ENCODE results near the gene NAV2.

The NAV2 gene

GRCh38 chr11:19802773-19803293 lies 90.2 kb downstream of the NAV2 start:
- H2AFZ ChIP-seq (ENCODE audit: insufficient read depth, low read length, poor library complexity), result no peak overlapping the region
- no peak overlapping the region for H3K4ac ChIP-seq (ENCODE audit: low read depth, low read length)
- no peak overlapping the region for H3K4me2 ChIP-seq (ENCODE audit: low read length)
- no peak for DNase-seq
- peak overlapping the region; percentile 53 for H3K27ac ChIP-seq (ENCODE audit: low read depth, low read length)
- H4K12ac ChIP-seq (ENCODE audit: low read depth, low read length), result no peak overlapping the region
- peaks cover 15 to 31% of the 10 kb centered on the region in 2 experiments for H3K4me1 ChIP-seq (ENCODE audit: control insufficient read depth in 1 of 2, insufficient read depth in 2 of 2, low read length in 2 of 2)
- no peak overlapping the region for H3K4me3 ChIP-seq (ENCODE audit: low read depth, low read length)
- H3K18ac ChIP-seq (ENCODE audit: low read length), result no peak overlapping the region
- H2BK12ac ChIP-seq (ENCODE audit: low read length), result no peak overlapping the region
- no peaks in the 10 kb centered on the region for H3K79me2 ChIP-seq (ENCODE audit: control insufficient read depth, insufficient read depth, low read length, poor library complexity)
- no peak overlapping the region for H2AK5ac ChIP-seq (ENCODE audit: low read length)
- H2BK5ac ChIP-seq (ENCODE audit: low read depth, low read length, poor library complexity), result peak overlapping the region; percentile 3
- no peak overlapping the region for H3K23ac ChIP-seq (ENCODE audit: low read length)
- no peaks in the 10 kb centered on the region for H3K27me3 ChIP-seq (ENCODE audit: insufficient read depth, low read length)
- H4K8ac ChIP-seq (ENCODE audit: low read depth, low read length), result no peak overlapping the region
- no peak overlapping the region for H3K9ac ChIP-seq (ENCODE audit: low read length)
- H3K14ac ChIP-seq (ENCODE audit: low read length), result no peak overlapping the region
- no peaks in the 10 kb centered on the region for H3K9me3 ChIP-seq (ENCODE audit: insufficient read depth, low read depth, low read length)
- whole genome bisulfite sequencing (ENCODE audit: extremely low coverage, insufficient coverage, insufficient read length), result no CpG with 5 or more reads among the region's 4 CpGs
- peak overlapping the region; percentile 16 for H4K91ac ChIP-seq (ENCODE audit: low read depth, low read length)
- H2BK120ac ChIP-seq (ENCODE audit: insufficient read depth, low read length, poor library complexity), result no peak overlapping the region
- peaks cover 8% of the 10 kb centered on the region for H3K79me1 ChIP-seq (ENCODE audit: low read length)
- H3K36me3 ChIP-seq (ENCODE audit: control insufficient read depth in 1 of 2, insufficient read depth in 2 of 2, low read length in 2 of 2), result peaks cover 0 to 2% of the 10 kb centered on the region in 2 experiments

DNA sequence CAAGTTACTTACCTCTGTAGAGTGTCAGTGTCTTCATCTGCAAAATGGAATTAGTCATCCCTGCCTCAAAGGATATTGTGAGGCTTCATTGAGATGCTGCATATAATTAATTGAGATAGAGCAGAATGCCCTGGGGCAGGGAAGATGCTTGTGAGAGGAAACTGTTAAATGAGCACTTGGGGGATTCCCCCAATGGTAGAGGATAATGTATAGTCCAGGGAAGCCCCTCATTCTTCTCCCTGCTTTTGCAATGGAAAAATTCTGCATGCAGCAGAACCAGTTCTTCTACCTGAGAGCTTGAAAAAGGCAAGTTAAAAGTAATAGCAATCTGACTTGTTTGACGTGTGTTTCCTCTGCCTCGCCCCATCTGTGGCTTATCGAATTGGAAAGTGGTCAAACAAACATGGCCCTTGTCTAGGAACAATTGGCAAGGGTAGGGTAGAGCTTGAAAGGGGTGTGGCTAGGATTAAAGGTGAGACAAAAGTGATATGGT lies 90.9 kb downstream of the NAV2 start:
- Histone ChIP-seq H3K36me3 (ENCODE audit: control insufficient read depth in 1 of 2, insufficient read depth in 2 of 2, low read length in 2 of 2) (peaks cover 0 to 2% of the 10 kb centered on the region in 2 experiments), H4K91ac (ENCODE audit: low read depth, low read length) (peak overlapping the region; percentile 16), H3K9me3 (ENCODE audit: insufficient read depth, low read depth, low read length) (no peaks in the 10 kb centered on the region), H2AK5ac (ENCODE audit: low read length) (no peak overlapping the region), H3K27ac (ENCODE audit: low read depth, low read length) (peak overlapping the region; percentile 53), H3K23ac (ENCODE audit: low read length) (no peak overlapping the region), H3K79me2 (ENCODE audit: control insufficient read depth, insufficient read depth, low read length, poor library complexity) (no peaks in the 10 kb centered on the region), H3K79me1 (ENCODE audit: low read length) (peaks cover 8% of the 10 kb centered on the region), H2BK12ac (ENCODE audit: low read length) (no peak overlapping the region), H2BK120ac (ENCODE audit: insufficient read depth, low read length, poor library complexity) (no peak overlapping the region), H2AFZ (ENCODE audit: insufficient read depth, low read length, poor library complexity) (no peak overlapping the region), H3K18ac (ENCODE audit: low read length) (no peak overlapping the region), H4K8ac (ENCODE audit: low read depth, low read length) (no peak overlapping the region), H3K27me3 (ENCODE audit: insufficient read depth, low read length) (no peaks in the 10 kb centered on the region), H2BK5ac (ENCODE audit: low read depth, low read length, poor library complexity) (no peak overlapping the region), H3K4me2 (ENCODE audit: low read length) (peak overlapping the region; percentile 11), H3K4me3 (ENCODE audit: low read depth, low read length) (no peak overlapping the region), H3K9ac (ENCODE audit: low read length) (no peak overlapping the region), H3K14ac (ENCODE audit: low read length) (no peak overlapping the region), H3K4ac (ENCODE audit: low read depth, low read length) (no peak overlapping the region), H3K4me1 (ENCODE audit: control insufficient read depth in 1 of 2, insufficient read depth in 2 of 2, low read length in 2 of 2) (peaks cover 15 to 28% of the 10 kb centered on the region in 2 experiments), H4K12ac (ENCODE audit: low read depth, low read length) (no peak overlapping the region)
- DNase-seq, result peak; percentile 90 to 91
- no CpG with 5 or more reads among the region's 3 CpGs for WGBS (ENCODE audit: extremely low coverage, insufficient coverage, insufficient read length)

DNA sequence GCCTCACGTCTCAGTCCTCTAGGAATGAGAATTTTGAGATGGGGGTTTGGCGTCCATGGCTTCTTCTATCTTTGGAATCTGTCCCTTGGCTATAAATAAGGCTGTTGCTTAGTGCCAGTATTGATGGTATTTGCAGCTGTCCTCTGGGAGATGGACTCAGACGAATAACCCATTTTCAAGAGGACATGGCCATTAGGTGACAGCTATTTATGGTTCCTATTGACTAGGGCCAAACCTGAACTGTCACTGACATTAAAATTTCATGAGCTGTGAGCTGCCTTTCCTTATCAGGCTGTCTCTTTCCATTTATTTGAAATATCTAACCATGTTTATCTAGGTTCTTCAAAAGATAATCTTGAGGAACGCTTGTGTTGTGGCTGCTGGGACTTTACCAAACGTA lies 92.7 kb downstream of the NAV2 start:
- no peak overlapping the region for H2BK12ac ChIP-seq (ENCODE audit: low read length)
- no peaks in the 10 kb centered on the region for H3K27me3 ChIP-seq (ENCODE audit: insufficient read depth, low read length)
- no peak overlapping the region for H2BK5ac ChIP-seq (ENCODE audit: low read depth, low read length, poor library complexity)
- no peaks in the 10 kb centered on the region for H3K36me3 ChIP-seq (ENCODE audit: control insufficient read depth in 1 of 2, insufficient read depth in 2 of 2, low read length in 2 of 2)
- H3K4me2 ChIP-seq (ENCODE audit: low read length), result no peak overlapping the region
- no CpG with 5 or more reads among the region's 5 CpGs for WGBS (ENCODE audit: extremely low coverage, insufficient coverage, insufficient read length)
- no peak overlapping the region for H3K23ac ChIP-seq (ENCODE audit: low read length)
- DNase-seq, result peak in 1 of 2 donors; percentile 52
- H3K4ac ChIP-seq (ENCODE audit: low read depth, low read length), result no peak overlapping the region
- H3K79me1 ChIP-seq (ENCODE audit: low read length), result peaks cover 8% of the 10 kb centered on the region
- H3K9ac ChIP-seq (ENCODE audit: low read length), result no peak overlapping the region
- H4K8ac ChIP-seq (ENCODE audit: low read depth, low read length), result no peak overlapping the region
- H3K27ac ChIP-seq (ENCODE audit: low read depth, low read length), result no peak overlapping the region
- no peak overlapping the region for H4K91ac ChIP-seq (ENCODE audit: low read depth, low read length)
- no peak overlapping the region for H3K4me3 ChIP-seq (ENCODE audit: low read depth, low read length)
- no peak overlapping the region for H2BK120ac ChIP-seq (ENCODE audit: insufficient read depth, low read length, poor library complexity)
- no peak overlapping the region for H3K18ac ChIP-seq (ENCODE audit: low read length)
- no peak overlapping the region for H3K14ac ChIP-seq (ENCODE audit: low read length)
- no peak overlapping the region for H2AFZ ChIP-seq (ENCODE audit: insufficient read depth, low read length, poor library complexity)
- no peaks in the 10 kb centered on the region for H3K9me3 ChIP-seq (ENCODE audit: insufficient read depth, low read depth, low read length)
- H4K12ac ChIP-seq (ENCODE audit: low read depth, low read length), result no peak overlapping the region
- H3K4me1 ChIP-seq (ENCODE audit: control insufficient read depth in 1 of 2, insufficient read depth in 2 of 2, low read length in 2 of 2), result peaks cover 15 to 28% of the 10 kb centered on the region in 2 experiments
- H3K79me2 ChIP-seq (ENCODE audit: control insufficient read depth, insufficient read depth, low read length, poor library complexity), result no peaks in the 10 kb centered on the region
- no peak overlapping the region for H2AK5ac ChIP-seq (ENCODE audit: low read length)

GRCh38 chr11:19805827-19806226 lies 93.2 kb downstream of the NAV2 start:
- Histone ChIP-seq H3K4me1 (ENCODE audit: control insufficient read depth in 1 of 2, insufficient read depth in 2 of 2, low read length in 2 of 2) (peaks cover 15 to 25% of the 10 kb centered on the region in 2 experiments), H3K36me3 (ENCODE audit: control insufficient read depth in 1 of 2, insufficient read depth in 2 of 2, low read length in 2 of 2) (no peaks in the 10 kb centered on the region), H3K79me2 (ENCODE audit: control insufficient read depth, insufficient read depth, low read length, poor library complexity) (no peaks in the 10 kb centered on the region), H3K4ac (ENCODE audit: low read depth, low read length) (no peak overlapping the region), H4K91ac (ENCODE audit: low read depth, low read length) (no peak overlapping the region), H4K8ac (ENCODE audit: low read depth, low read length) (no peak overlapping the region), H2BK5ac (ENCODE audit: low read depth, low read length, poor library complexity) (no peak overlapping the region), H3K23ac (ENCODE audit: low read length) (no peak overlapping the region), H2BK120ac (ENCODE audit: insufficient read depth, low read length, poor library complexity) (no peak overlapping the region), H3K9ac (ENCODE audit: low read length) (no peak overlapping the region), H3K14ac (ENCODE audit: low read length) (no peak overlapping the region), H3K4me3 (ENCODE audit: low read depth, low read length) (no peak overlapping the region), H3K79me1 (ENCODE audit: low read length) (peaks cover 8% of the 10 kb centered on the region), H2AFZ (ENCODE audit: insufficient read depth, low read length, poor library complexity) (no peak overlapping the region), H3K27me3 (ENCODE audit: insufficient read depth, low read length) (no peaks in the 10 kb centered on the region), H3K4me2 (ENCODE audit: low read length) (no peak overlapping the region), H4K12ac (ENCODE audit: low read depth, low read length) (no peak overlapping the region), H3K27ac (ENCODE audit: low read depth, low read length) (no peak overlapping the region), H3K18ac (ENCODE audit: low read length) (no peak overlapping the region), H3K9me3 (ENCODE audit: insufficient read depth, low read depth, low read length) (no peaks in the 10 kb centered on the region), H2AK5ac (ENCODE audit: low read length) (no peak overlapping the region), H2BK12ac (ENCODE audit: low read length) (no peak overlapping the region)
- no CpG with 5 or more reads among the region's 2 CpGs for WGBS (ENCODE audit: extremely low coverage, insufficient coverage, insufficient read length)
- DNase-seq, result no peak

Measured in trophoblast cell (in vitro differentiated cells and primary cell).